PC-9 (cell line): Measurements from ENCODE around the gene MYH8. TPM values are rescaled to one million over a fixed set of nuclear protein-coding genes. Genes with fewer than 3 reads are reported as not detected.

Experiments used
- BruUV-seq: library from RNA; stranded (reverse); fragments of 400-500 nt; replicated peaks from 2 replicates; lab custom pipeline; 2021; lab: Mats Ljungman, UMichigan
- CTCF ChIA-PET: fragments of 300-600 bp; sonication (Branson Sonifier 250); formaldehyde crosslinking; loops from one replicate; lab custom pipeline; 2022; ENCODE audit warnings: antibody characterized with exemption; lab: Charles Lee
- POLR2A ChIA-PET: fragments of 300-600 bp; sonication (Branson Sonifier 250); formaldehyde crosslinking; loops from one replicate; lab custom pipeline; 2022; ENCODE audit warnings: antibody characterized with exemption; ENCODE audit not compliant: unreplicated experiment; lab: Charles Lee
- DNase-seq, 2 experiments: peaks; one replicate each; pipeline versions ENCODE4 v3.0.0 to v3.0.0-alpha.2; 2015 to 2022; ENCODE audit warnings: mixed read lengths in 1 of 2
- H2AFZ ChIP-seq: fragments of 200-600 bp; sonication (generic); 2 replicates; pipeline ENCODE4 v1.8.1; 2017; ENCODE audit warnings: antibody characterized with exemption
- H3F3A ChIP-seq: fragments of 200-600 bp; sonication (generic); 2 replicates; pipeline ENCODE4 v1.8.1; 2017; ENCODE audit warnings: antibody characterized with exemption, mild to moderate bottlenecking, low read depth; ENCODE audit not compliant: insufficient read depth
- H3K27ac ChIP-seq: fragments of 200-600 bp; sonication (generic); 2 replicates; pipeline ENCODE4 v1.6.1; 2016; ENCODE audit warnings: mixed run types
- H3K27me3 ChIP-seq: fragments of 200-600 bp; sonication (generic); 2 replicates; pipeline ENCODE4 v1.6.1; 2016; ENCODE audit warnings: low read depth, mixed run types; ENCODE audit not compliant: insufficient read depth
- H3K36me3 ChIP-seq: fragments of 200-600 bp; sonication (generic); 2 replicates; pipeline ENCODE4 v1.6.1; 2016; ENCODE audit warnings: low read depth, mixed run types
- H3K4me1 ChIP-seq: fragments of 200-600 bp; sonication (generic); replicated peaks from 2 replicates; pipeline ENCODE4 v1.6.1; 2016; ENCODE audit warnings: mixed run types; ENCODE audit not compliant: insufficient read depth
- H3K4me2 ChIP-seq: fragments of 200-600 bp; sonication (generic); 2 replicates; pipeline ENCODE4 v1.6.1; 2017; ENCODE audit warnings: mixed run types
- H3K4me3 ChIP-seq: fragments of 200-600 bp; sonication (generic); 2 replicates; pipeline ENCODE4 v1.6.1; 2016; ENCODE audit warnings: mixed run types
- H3K79me2 ChIP-seq: fragments of 200-600 bp; sonication (generic); 2 replicates; pipeline ENCODE4 v1.6.1; 2017; ENCODE audit warnings: low read depth, mixed run types
- H3K9me2 ChIP-seq: fragments of 200-600 bp; sonication (generic); 2 replicates; pipeline ENCODE4 v1.8.1; 2017; ENCODE audit warnings: mild to moderate bottlenecking; ENCODE audit not compliant: insufficient read depth
- H3K9me3 ChIP-seq: fragments of 200-600 bp; sonication (generic); 2 replicates; pipeline ENCODE4 v1.8.1; 2016; ENCODE audit warnings: low read depth; ENCODE audit not compliant: insufficient read depth
- H4K20me1 ChIP-seq: fragments of 200-600 bp; sonication (generic); 2 replicates; pipeline ENCODE4 v1.8.1; 2017; ENCODE audit not compliant: insufficient read depth
- CTCF ChIP-seq: fragments of 200-600 bp; sonication (generic); conservative IDR thresholded peaks from 2 replicates; pipeline ENCODE4 v1.6.1; 2017; ENCODE audit warnings: mixed run types, antibody characterized with exemption, mild to moderate bottlenecking, moderate library complexity
- EZH2 ChIP-seq: fragments of 200-600 bp; sonication (generic); IDR thresholded peaks from 2 replicates; pipeline ENCODE4 v1.8.0; 2017; ENCODE audit warnings: antibody characterized with exemption, low read depth
- intact Hi-C: fragments of 100-400 bp; cut with micrococcal nuclease; formaldehyde crosslinking; loops from one replicate; pipeline ENCODE4 v1.10.0; 2022; ENCODE audit not compliant: unreplicated experiment
- total RNA-seq: library from RNA; stranded (reverse); gene quantifications from 2 replicates; pipeline ENCODE4 v1.2.3, GENCODE V29; 2021

Gene MYH8
- total RNA-seq, 1 experiment from 2014 or later, result not detected

GRCh38 chr17:10429421-10430045 lies 7.8 kb upstream of the MYH8 start:
- ChIA-PET CTCF (no interaction called here), POLR2A (no interaction called here)
- intact Hi-C loops, result no loop called here
- no peak for TF ChIP-seq CTCF
- no peak for TF ChIP-seq EZH2
- no peak for DNase-seq
- BruUV-seq, result no TSS peak
- Histone ChIP-seq H3K27me3 (no peaks in the 10 kb centered on the region), H3F3A (no peaks in the 10 kb centered on the region), H2AFZ (no peak overlapping the region), H4K20me1 (no peaks in the 10 kb centered on the region), H3K79me2 (no peaks in the 10 kb centered on the region), H3K4me1 (no peaks in the 10 kb centered on the region), H3K9me2 (no peaks in the 10 kb centered on the region), H3K9me3 (no peaks in the 10 kb centered on the region), H3K27ac (no peak overlapping the region), H3K4me3 (no peak overlapping the region), H3K36me3 (no peaks in the 10 kb centered on the region), H3K4me2 (no peak overlapping the region)

- Histone ChIP-seq H3K36me3 (no peaks in the 10 kb centered on the region), H3K4me2 (no peak overlapping the region), H3K27ac (no peak overlapping the region), H2AFZ (no peak overlapping the region), H4K20me1 (no peaks in the 10 kb centered on the region), H3K27me3 (no peaks in the 10 kb centered on the region), H3K4me1 (no peaks in the 10 kb centered on the region), H3K4me3 (no peak overlapping the region), H3K79me2 (no peaks in the 10 kb centered on the region), H3K9me2 (no peaks in the 10 kb centered on the region), H3K9me3 (no peaks in the 10 kb centered on the region), H3F3A (no peaks in the 10 kb centered on the region)
- no TSS peak for BruUV-seq
- intact Hi-C loops, result no loop called here
- CTCF ChIA-PET, result no interaction called here
- POLR2A ChIA-PET, result no interaction called here
- no peak for TF ChIP-seq EZH2
- no peak for TF ChIP-seq CTCF
- no peak for DNase-seq
Measured at GRCh38 chr17:10428781-10429180, 7.0 kb upstream of the MYH8 start.

GRCh38 chr17:10421211-10421610 lies 539 bp downstream of the MYH8 start:
- no peaks in the 10 kb centered on the region for H3F3A ChIP-seq
- H3K4me2 ChIP-seq, result no peak overlapping the region
- no peak overlapping the region for H3K27ac ChIP-seq
- intact Hi-C loops, result no loop called here
- no peaks in the 10 kb centered on the region for H3K79me2 ChIP-seq
- POLR2A ChIA-PET, result no interaction called here
- DNase-seq, result no peak
- BruUV-seq, result no TSS peak
- CTCF ChIA-PET, result no interaction called here
- no peaks in the 10 kb centered on the region for H4K20me1 ChIP-seq
- no peak overlapping the region for H2AFZ ChIP-seq
- no peaks in the 10 kb centered on the region for H3K27me3 ChIP-seq
- no peaks in the 10 kb centered on the region for H3K4me1 ChIP-seq
- H3K9me3 ChIP-seq, result no peaks in the 10 kb centered on the region
- H3K9me2 ChIP-seq, result no peaks in the 10 kb centered on the region
- H3K4me3 ChIP-seq, result no peak overlapping the region
- no peaks in the 10 kb centered on the region for H3K36me3 ChIP-seq
- TF ChIP-seq EZH2, result no peak
- TF ChIP-seq CTCF, result no peak
